ENCODE measurements around the gene TMA16. TPM values are rescaled to one million over a fixed set of nuclear protein-coding genes. Genes with fewer than 3 reads are reported as not detected.

Gene TMA16
- polyA plus RNA-seq, 1 donor from 2014 or later: 6.6 TPM

GRCh38 chr4:163568843-163569242 lies 74.4 kb downstream of the TMA16 start:
- Histone ChIP-seq H3F3A (ENCODE audit: insufficient read depth, low read length, poor library complexity, severe bottlenecking) (no peaks in the 10 kb centered on the region), H3K9me3 (ENCODE audit: low read length) (no peaks in the 10 kb centered on the region), H3K79me2 (replicated peaks; ENCODE audit: insufficient read depth, low read length) (no peaks in the 10 kb centered on the region), H3K9me2 (ENCODE audit: insufficient read depth, low read length) (no peaks in the 10 kb centered on the region), H2AFZ (ENCODE audit: low read depth, low read length) (no peak overlapping the region), H3K36me3 (ENCODE audit: insufficient read depth, low read length) (no peaks in the 10 kb centered on the region), H3K9ac (ENCODE audit: low read length) (no peak overlapping the region), H4K20me1 (ENCODE audit: insufficient read depth) (no peaks in the 10 kb centered on the region), H3K4me3 (ENCODE audit: low read length) (no peak overlapping the region), H3K4me2 (ENCODE audit: low read length) (no peak overlapping the region), H3K27ac (ENCODE audit: low read length) (no peak overlapping the region), H3K27me3 (ENCODE audit: insufficient read depth, low read depth, low read length) (no peaks in the 10 kb centered on the region)
- TF ChIP-seq EZH2 (IDR thresholded peaks at IDR 0.05; ENCODE audit: borderline replicate concordance, insufficient read depth, low read length, poor library complexity, severe bottlenecking) (no peak), POLR2AphosphoS5 (IDR thresholded peaks at IDR 0.05) (no peak)

Other genes with a start within 250 kb of the TMA16 start
- 15.3 and 19.8 TPM in 2 replicates for gene NPY1R, start 162.1 kb upstream of the TMA16 start, polyA plus RNA-seq
- gene NPY5R, start 150.8 kb upstream of the TMA16 start, polyA plus RNA-seq: 1.3 and 2.3 TPM in 2 replicates
- 0.34 and 0.42 TPM in 2 replicates for gene TKTL2, start 20.9 kb upstream of the TMA16 start, polyA plus RNA-seq